HCT116 (cell line): Measurements from ENCODE around the gene FSD2. TPM values are rescaled to one million over a fixed set of nuclear protein-coding genes. Genes with fewer than 3 reads are reported as not detected.

Experiments
- ATAC-seq: fragments of 200-7000 bp; cut with Tn5 transposase; 2 replicates; pipeline ENCODE4 v1.9.1; 2020; ENCODE audit warnings: mild to moderate bottlenecking, moderate library complexity
- BruUV-seq: library from RNA; stranded (reverse); fragments of 400-500 nt; replicated peaks from 2 replicates; lab custom pipeline; 2021; lab: Mats Ljungman, UMichigan
- CTCF ChIA-PET: fragments of 300-600 bp; sonication (Branson Sonifier 250); formaldehyde crosslinking; loops from one replicate; lab custom pipeline; 2021; ENCODE audit warnings: antibody characterized with exemption; lab: Charles Lee
- POLR2A ChIA-PET: fragments of 300-600, 350-600 bp; sonication (Branson Sonifier 250); formaldehyde crosslinking; loops from one replicate; lab custom pipeline; 2021; ENCODE audit warnings: antibody characterized with exemption; lab: Charles Lee
- RAD21 ChIA-PET, 2 experiments: fragments of 300-600 bp; sonication (Branson Sonifier 250); formaldehyde crosslinking; loops; one replicate each; lab custom pipeline; 2023; ENCODE audit warnings: low total read pairs in 2 of 2; ENCODE audit not compliant: uncharacterized antibody in 2 of 2, unreplicated experiment in 2 of 2, low non-redundant PET in 1 of 2; lab: Charles Lee
- DNase-seq: peaks from one replicate; pipeline ENCODE4 v3.0.0-alpha.2; 2010; ENCODE audit warnings: low read depth, low spot score
- H2AFZ ChIP-seq: fragments of 200-600 bp; shearing (Covaris generic), sonication (generic); 2 replicates; pipeline ENCODE4 v1.6.1; 2017; ENCODE audit warnings: low read depth, mixed run types, mixed read lengths, antibody characterized with exemption, low read length; ENCODE audit not compliant: poor library complexity, severe bottlenecking
- H3K27ac ChIP-seq: 2 replicates; pipeline ENCODE4 v1.5.1; 2012; ENCODE audit warnings: low read depth, low read length
- H3K27me3 ChIP-seq: fragments of 200-600 bp; sonication (generic); 2 replicates; pipeline ENCODE4 v1.6.1; 2016; ENCODE audit warnings: mixed run types, low read length, mixed read lengths; ENCODE audit not compliant: insufficient read depth
- H3K36me3 ChIP-seq, 2 experiments: fragments of 200-500 bp in 1 of 2; fragments of 200-600 bp in 1 of 2; sonication (Bioruptor generic) in 1 of 2; sonication (generic) in 1 of 2; 2 replicates each; pipeline versions ENCODE4 v1.5.1 to v1.6.1; 2014 to 2016; ENCODE audit warnings: low read length in 2 of 2, inconsistent platforms in 1 of 2, mixed read lengths in 1 of 2, mixed run types in 1 of 2; ENCODE audit not compliant: insufficient read depth in 2 of 2, control insufficient read depth in 1 of 2
- H3K4me1 ChIP-seq, 2 experiments: fragments of 200-600 bp in 1 of 2; sonication (generic) in 1 of 2; 2 replicates each; pipeline versions ENCODE4 v1.5.1 to v1.6.1; 2012 to 2017; ENCODE audit warnings: low read length in 2 of 2, inconsistent platforms in 1 of 2, mild to moderate bottlenecking in 1 of 2, mixed read lengths in 1 of 2, mixed run types in 1 of 2, moderate library complexity in 1 of 2; ENCODE audit not compliant: insufficient read depth in 2 of 2, control insufficient read depth in 1 of 2
- H3K4me2 ChIP-seq: fragments of 200-600 bp; sonication (generic); 2 replicates; pipeline ENCODE4 v1.6.1; 2017; ENCODE audit warnings: mixed run types, low read length, mixed read lengths
- H3K4me3 ChIP-seq, 2 experiments: fragments of 200-600 bp in 1 of 2; sonication (generic) in 1 of 2; replicated peaks in 1 of 2; 2 replicates each; pipeline ENCODE4 v1.5.1; 2011 to 2016; ENCODE audit warnings: low read length in 2 of 2, control low read depth in 1 of 2, low read depth in 1 of 2, mild to moderate bottlenecking in 1 of 2, mixed read lengths in 1 of 2, mixed run types in 1 of 2
- H3K79me2 ChIP-seq: fragments of 200-600 bp; sonication (generic); 2 replicates; pipeline ENCODE4 v1.6.1; 2017; ENCODE audit warnings: mild to moderate bottlenecking, mixed run types, low read length, moderate library complexity, mixed read lengths; ENCODE audit not compliant: insufficient read depth
- H3K9ac ChIP-seq: fragments of 200-600 bp; sonication (generic); 2 replicates; pipeline ENCODE4 v1.6.1; 2016; ENCODE audit warnings: low read length, mixed read lengths
- H3K9me2 ChIP-seq: fragments of 200-600 bp; sonication (generic), shearing (Covaris generic); 2 replicates; pipeline ENCODE4 v1.6.1; 2017; ENCODE audit warnings: mixed run types, mild to moderate bottlenecking, moderate library complexity; ENCODE audit not compliant: insufficient read depth
- H3K9me3 ChIP-seq, 2 experiments: fragments of 200-500 bp in 1 of 2; fragments of 200-600 bp in 1 of 2; sonication (Bioruptor generic) in 1 of 2; sonication (generic) in 1 of 2; 2 replicates each; pipeline ENCODE4 v1.6.1; 2014 to 2017; ENCODE audit warnings: low read length in 2 of 2, mixed read lengths in 2 of 2, inconsistent platforms in 1 of 2, low read depth in 1 of 2, mild to moderate bottlenecking in 1 of 2, mixed run types in 1 of 2, moderate library complexity in 1 of 2; ENCODE audit not compliant: control insufficient read depth in 1 of 2, insufficient read depth in 1 of 2
- H4K20me1 ChIP-seq: fragments of 200-600 bp; sonication (generic), shearing (Covaris generic); 2 replicates; pipeline ENCODE4 v1.6.1; 2017; ENCODE audit warnings: mixed run types, mild to moderate bottlenecking, moderate library complexity; ENCODE audit not compliant: insufficient read depth
- EGR1 ChIP-seq: IDR thresholded peaks from 2 replicates; pipeline ENCODE4 v1.6.1; 2012; ENCODE audit warnings: low read depth
- ELF1 ChIP-seq: IDR thresholded peaks from 2 replicates; pipeline ENCODE4 v1.6.1; 2012; ENCODE audit warnings: low read depth, borderline replicate concordance
- EZH2 ChIP-seq: fragments of 200-600 bp; sonication (generic); IDR thresholded peaks from 2 replicates; pipeline ENCODE4 v1.6.1; 2017; ENCODE audit warnings: antibody characterized with exemption, mixed run types
- JUND ChIP-seq: IDR thresholded peaks from 2 replicates; pipeline ENCODE4 v1.6.1; 2012
- POLR2A ChIP-seq: IDR thresholded peaks from 2 replicates; pipeline ENCODE4 v1.7.0; 2011; ENCODE audit warnings: borderline replicate concordance; ENCODE audit not compliant: insufficient read depth, insufficient read length; ENCODE audit errors: extremely low read depth
- POLR2AphosphoS5 ChIP-seq: IDR thresholded peaks from 2 replicates; pipeline ENCODE4 v1.6.1; 2011; ENCODE audit warnings: mild to moderate bottlenecking, low read depth, low read length, moderate library complexity
- TCF7L2 ChIP-seq: IDR thresholded peaks from 2 replicates; pipeline ENCODE4 v1.7.0; 2011; ENCODE audit warnings: borderline replicate concordance, inconsistent platforms; ENCODE audit not compliant: insufficient read depth, insufficient read length; ENCODE audit errors: extremely low read depth
- YY1 ChIP-seq: IDR thresholded peaks from 2 replicates; pipeline ENCODE4 v1.6.1; 2011; ENCODE audit warnings: low read length, low read depth, moderate library complexity, mild to moderate bottlenecking; ENCODE audit not compliant: insufficient replicate concordance; ENCODE audit errors: extremely low read depth
- intact Hi-C: fragments of 100-400 bp; cut with micrococcal nuclease; formaldehyde crosslinking; loops from 2 replicates; pipeline ENCODE4 v1.10.0; 2022
- total RNA-seq: library from RNA; stranded (reverse); gene quantifications from one replicate; pipeline ENCODE4 v1.2.1, GENCODE V29; 2021; ENCODE audit not compliant: unreplicated experiment
- TF ChIP-seq, protein P1 (sequence below): IDR thresholded peaks from 2 replicates; pipeline ENCODE4 v1.6.1; 2012; ENCODE audit warnings: low read depth
- TF ChIP-seq, protein P2 (sequence below), 3 experiments: fragments of 200-600 bp in 1 of 3; sonication (generic) in 1 of 3; IDR thresholded peaks in 2 of 3; conservative IDR thresholded peaks in 1 of 3; 2 replicates each; pipeline ENCODE4 v1.5.1; 2012 to 2017; ENCODE audit warnings: low read depth in 2 of 3, low read length in 2 of 3, antibody characterized with exemption in 1 of 3, borderline replicate concordance in 1 of 3, control low read depth in 1 of 3, mild to moderate bottlenecking in 1 of 3, mixed read lengths in 1 of 3, mixed run types in 1 of 3, moderate library complexity in 1 of 3; ENCODE audit not compliant: insufficient read depth in 1 of 3
- TF ChIP-seq, protein P3 (sequence below): IDR thresholded peaks from 2 replicates; pipeline ENCODE4 v1.6.1; 2012
- TF ChIP-seq, protein P4 (sequence below): IDR thresholded peaks from 2 replicates; pipeline ENCODE4 v1.6.1; 2012

Gene FSD2
- total RNA-seq, 1 experiment from 2014 or later, result not detected

DNA sequence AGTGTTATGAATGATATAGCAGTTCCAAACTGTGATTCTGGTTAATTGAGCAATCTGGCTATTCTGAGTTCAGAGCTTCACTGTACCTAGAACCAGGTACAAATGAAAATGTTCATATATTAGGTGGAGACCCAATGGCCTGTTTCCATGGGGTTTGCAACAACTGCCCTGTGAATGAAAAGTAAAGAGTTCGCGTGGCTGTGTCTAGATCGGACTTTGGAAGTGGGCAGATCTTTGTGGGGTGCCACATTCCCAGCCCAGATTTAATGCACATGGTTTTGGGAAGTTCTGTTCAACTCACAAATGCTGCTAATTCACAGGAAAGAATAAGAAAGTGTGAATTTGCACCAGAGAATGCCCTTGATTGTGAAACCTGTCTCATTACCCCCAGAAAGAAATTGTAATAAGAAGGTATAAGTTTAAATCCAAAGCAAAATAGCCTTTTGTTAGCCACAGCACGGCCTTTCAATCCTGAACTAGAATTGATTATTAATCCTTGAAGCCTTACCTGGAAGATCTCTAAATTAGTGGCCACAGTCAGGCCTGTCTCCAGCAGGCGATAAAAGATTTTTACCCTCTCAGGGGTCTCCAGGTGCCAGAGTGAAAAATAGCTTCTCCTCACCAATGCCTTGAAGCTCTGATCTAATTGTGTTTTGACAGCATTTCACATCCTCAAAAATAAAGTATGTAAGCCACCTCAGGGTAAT, 26.2 kb upstream of the FSD2 start (continued):
- TF ChIP-seq, protein P1, sequence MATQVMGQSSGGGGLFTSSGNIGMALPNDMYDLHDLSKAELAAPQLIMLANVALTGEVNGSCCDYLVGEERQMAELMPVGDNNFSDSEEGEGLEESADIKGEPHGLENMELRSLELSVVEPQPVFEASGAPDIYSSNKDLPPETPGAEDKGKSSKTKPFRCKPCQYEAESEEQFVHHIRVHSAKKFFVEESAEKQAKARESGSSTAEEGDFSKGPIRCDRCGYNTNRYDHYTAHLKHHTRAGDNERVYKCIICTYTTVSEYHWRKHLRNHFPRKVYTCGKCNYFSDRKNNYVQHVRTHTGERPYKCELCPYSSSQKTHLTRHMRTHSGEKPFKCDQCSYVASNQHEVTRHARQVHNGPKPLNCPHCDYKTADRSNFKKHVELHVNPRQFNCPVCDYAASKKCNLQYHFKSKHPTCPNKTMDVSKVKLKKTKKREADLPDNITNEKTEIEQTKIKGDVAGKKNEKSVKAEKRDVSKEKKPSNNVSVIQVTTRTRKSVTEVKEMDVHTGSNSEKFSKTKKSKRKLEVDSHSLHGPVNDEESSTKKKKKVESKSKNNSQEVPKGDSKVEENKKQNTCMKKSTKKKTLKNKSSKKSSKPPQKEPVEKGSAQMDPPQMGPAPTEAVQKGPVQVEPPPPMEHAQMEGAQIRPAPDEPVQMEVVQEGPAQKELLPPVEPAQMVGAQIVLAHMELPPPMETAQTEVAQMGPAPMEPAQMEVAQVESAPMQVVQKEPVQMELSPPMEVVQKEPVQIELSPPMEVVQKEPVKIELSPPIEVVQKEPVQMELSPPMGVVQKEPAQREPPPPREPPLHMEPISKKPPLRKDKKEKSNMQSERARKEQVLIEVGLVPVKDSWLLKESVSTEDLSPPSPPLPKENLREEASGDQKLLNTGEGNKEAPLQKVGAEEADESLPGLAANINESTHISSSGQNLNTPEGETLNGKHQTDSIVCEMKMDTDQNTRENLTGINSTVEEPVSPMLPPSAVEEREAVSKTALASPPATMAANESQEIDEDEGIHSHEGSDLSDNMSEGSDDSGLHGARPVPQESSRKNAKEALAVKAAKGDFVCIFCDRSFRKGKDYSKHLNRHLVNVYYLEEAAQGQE, result no peak
- TF ChIP-seq POLR2A (no peak), JUND (no peak)

DNA sequence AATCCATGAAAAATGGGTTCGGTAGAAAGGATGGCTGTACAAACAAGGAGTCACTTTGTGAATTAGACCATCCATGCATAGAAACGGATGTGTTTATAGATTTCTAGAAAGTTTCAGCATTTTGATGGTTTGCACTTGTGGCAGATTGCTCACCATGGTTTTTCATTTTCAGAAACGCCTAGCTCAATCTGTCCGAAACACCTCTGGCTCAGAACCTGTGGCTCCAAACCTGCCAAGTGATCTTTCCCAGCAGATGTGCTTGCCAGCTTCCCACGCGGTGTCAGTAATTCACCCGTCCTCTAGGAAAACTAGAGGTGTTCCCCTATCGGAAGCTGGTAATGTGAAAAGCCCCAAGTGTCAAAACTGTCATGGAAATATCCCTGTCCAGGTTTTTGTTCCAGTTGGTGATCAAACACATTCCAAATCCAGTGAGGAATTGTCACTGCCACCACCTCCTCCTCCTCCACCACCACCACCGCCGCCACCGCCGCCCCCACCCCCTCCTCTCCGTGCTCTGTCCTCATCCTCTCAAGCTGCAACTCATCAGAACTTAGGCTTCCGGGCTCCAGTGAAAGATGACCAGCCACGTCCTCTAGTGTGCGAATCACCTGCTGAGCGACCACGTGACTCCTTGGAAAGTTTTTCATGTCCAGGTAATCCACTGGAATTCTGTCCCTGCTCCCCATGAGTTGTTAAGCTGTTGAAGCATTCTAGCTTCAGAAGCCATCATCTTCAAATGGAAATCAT, 24.7 kb upstream of the FSD2 start:
- H3K27me3 ChIP-seq, result no peaks in the 10 kb centered on the region
- no peak overlapping the region for H3K4me3 ChIP-seq
- no peak overlapping the region for H2AFZ ChIP-seq
- CTCF ChIA-PET, result no interaction called here
- no TSS peak for BruUV-seq
- H3K36me3 ChIP-seq, result peaks cover 39 to 52% of the 10 kb centered on the region in 2 experiments; a peak in 3 of 4 replicates
- intact Hi-C loops, result no loop called here
- no peaks in the 10 kb centered on the region for H3K9me2 ChIP-seq
- RAD21 ChIA-PET, result no interaction called here
- ATAC-seq, result no peak
- H3K4me2 ChIP-seq, result no peak overlapping the region
- no peak overlapping the region for H3K27ac ChIP-seq
- no peaks in the 10 kb centered on the region for H3K79me2 ChIP-seq
- no peaks in the 10 kb centered on the region for H3K9me3 ChIP-seq
- POLR2A ChIA-PET, result no interaction called here
- no peaks in the 10 kb centered on the region for H4K20me1 ChIP-seq
- DNase-seq, result no peak
- no peak overlapping the region for H3K9ac ChIP-seq
- H3K4me1 ChIP-seq, result peaks cover 22 to 31% of the 10 kb centered on the region in 2 experiments
- TF ChIP-seq, protein P2, sequence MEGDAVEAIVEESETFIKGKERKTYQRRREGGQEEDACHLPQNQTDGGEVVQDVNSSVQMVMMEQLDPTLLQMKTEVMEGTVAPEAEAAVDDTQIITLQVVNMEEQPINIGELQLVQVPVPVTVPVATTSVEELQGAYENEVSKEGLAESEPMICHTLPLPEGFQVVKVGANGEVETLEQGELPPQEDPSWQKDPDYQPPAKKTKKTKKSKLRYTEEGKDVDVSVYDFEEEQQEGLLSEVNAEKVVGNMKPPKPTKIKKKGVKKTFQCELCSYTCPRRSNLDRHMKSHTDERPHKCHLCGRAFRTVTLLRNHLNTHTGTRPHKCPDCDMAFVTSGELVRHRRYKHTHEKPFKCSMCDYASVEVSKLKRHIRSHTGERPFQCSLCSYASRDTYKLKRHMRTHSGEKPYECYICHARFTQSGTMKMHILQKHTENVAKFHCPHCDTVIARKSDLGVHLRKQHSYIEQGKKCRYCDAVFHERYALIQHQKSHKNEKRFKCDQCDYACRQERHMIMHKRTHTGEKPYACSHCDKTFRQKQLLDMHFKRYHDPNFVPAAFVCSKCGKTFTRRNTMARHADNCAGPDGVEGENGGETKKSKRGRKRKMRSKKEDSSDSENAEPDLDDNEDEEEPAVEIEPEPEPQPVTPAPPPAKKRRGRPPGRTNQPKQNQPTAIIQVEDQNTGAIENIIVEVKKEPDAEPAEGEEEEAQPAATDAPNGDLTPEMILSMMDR (IDR thresholded peaks at IDR 0.05 in 2 of 3, conservative IDR thresholded peaks at IDR 0.05 in 1 of 3; ENCODE audit: borderline replicate concordance in 1 of 3, insufficient read depth in 1 of 3, low read depth in 2 of 3, low read length in 2 of 3), result no peak
- no peak for TF ChIP-seq EGR1
- TF ChIP-seq, protein P3, sequence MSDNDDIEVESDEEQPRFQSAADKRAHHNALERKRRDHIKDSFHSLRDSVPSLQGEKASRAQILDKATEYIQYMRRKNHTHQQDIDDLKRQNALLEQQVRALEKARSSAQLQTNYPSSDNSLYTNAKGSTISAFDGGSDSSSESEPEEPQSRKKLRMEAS, result no peak
- TF ChIP-seq TCF7L2, result no peak
- TF ChIP-seq, protein P4, sequence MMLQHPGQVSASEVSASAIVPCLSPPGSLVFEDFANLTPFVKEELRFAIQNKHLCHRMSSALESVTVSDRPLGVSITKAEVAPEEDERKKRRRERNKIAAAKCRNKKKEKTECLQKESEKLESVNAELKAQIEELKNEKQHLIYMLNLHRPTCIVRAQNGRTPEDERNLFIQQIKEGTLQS, result no peak
- TF ChIP-seq EZH2, result no peak
- TF ChIP-seq, protein P1, result no peak
- TF ChIP-seq YY1, result no peak
- no peak for TF ChIP-seq POLR2AphosphoS5
- TF ChIP-seq ELF1, result no peak
